CD4-positive, alpha-beta T cell (primary cell): ENCODE results near the gene CDK14. TPM values are rescaled to one million over a fixed set of nuclear protein-coding genes. Genes with fewer than 3 reads are reported as not detected.

Experiments
- ATAC-seq: fragments of 200-7000 bp; cut with Tn5 transposase; one replicate; pipeline ENCODE4 v1.10.0; 2022; ENCODE audit warnings: mild to moderate bottlenecking; ENCODE audit not compliant: poor library complexity
- CTCF ChIA-PET: fragments of 350-600 bp; sonication (Branson Sonifier 250); formaldehyde crosslinking; loops from one replicate; lab custom pipeline; 2021; ENCODE audit warnings: antibody characterized with exemption, inconsistent platforms; lab: Charles Lee
- POLR2A ChIA-PET: fragments of 350-600 bp; sonication (Branson Sonifier 250); formaldehyde crosslinking; loops from one replicate; lab custom pipeline; 2021; ENCODE audit warnings: antibody characterized with exemption, inconsistent platforms; lab: Charles Lee
- DNase-seq, 14 experiments: peaks; one replicate each; pipeline ENCODE4 v3.0.0-alpha.2; 2013 to 2020; ENCODE audit warnings: mixed read lengths in 2 of 14
- H3K27ac ChIP-seq, 2 donors: one replicate each; pipeline versions ENCODE4 v1.5.1 to v1.7.0; 2013; ENCODE audit warnings: low read length in 2 of 2, low read depth in 1 of 2, mild to moderate bottlenecking in 1 of 2
- H3K27me3 ChIP-seq, 2 experiments: 1 replicate in 1 of 2; 2 replicates in 1 of 2; pipeline versions ENCODE4 v1.6.1 to v1.7.0; 2013; ENCODE audit warnings: low read length in 2 of 2, control low read depth in 1 of 2, mild to moderate bottlenecking in 1 of 2, moderate library complexity in 1 of 2; ENCODE audit not compliant: insufficient read depth in 2 of 2, control insufficient read depth in 1 of 2
- H3K36me3 ChIP-seq: one replicate; pipeline ENCODE4 v1.6.1; 2013; ENCODE audit warnings: low read length, control low read depth; ENCODE audit not compliant: insufficient read depth
- H3K4me1 ChIP-seq: one replicate; pipeline ENCODE4 v1.6.1; 2013; ENCODE audit warnings: low read length, control low read depth; ENCODE audit not compliant: insufficient read depth
- H3K4me3 ChIP-seq: one replicate; pipeline ENCODE4 v1.5.1; 2013; ENCODE audit warnings: mild to moderate bottlenecking, low read length, moderate library complexity
- H3K9me3 ChIP-seq, 2 experiments: 1 replicate in 1 of 2; 2 replicates in 1 of 2; pipeline versions ENCODE4 v1.6.1 to v1.7.0; 2013; ENCODE audit warnings: low read length in 2 of 2, mild to moderate bottlenecking in 2 of 2, control low read depth in 1 of 2, moderate library complexity in 1 of 2; ENCODE audit not compliant: control insufficient read depth in 1 of 2, insufficient read depth in 1 of 2
- H3K27ac Mint-ChIP-seq: one replicate; pipeline ENCODE4 v1.8.0; 2020; ENCODE audit warnings: mixed read lengths
- H3K27me3 Mint-ChIP-seq: one replicate; pipeline ENCODE4 v1.8.0; 2021; ENCODE audit warnings: mixed read lengths
- H3K36me3 Mint-ChIP-seq: one replicate; pipeline ENCODE4 v1.8.0; 2021; ENCODE audit warnings: low read depth, mixed read lengths
- H3K4me1 Mint-ChIP-seq: one replicate; pipeline ENCODE4 v1.8.0; 2021; ENCODE audit warnings: low read depth, mixed read lengths
- H3K4me3 Mint-ChIP-seq: one replicate; pipeline ENCODE4 v1.8.0; 2020; ENCODE audit warnings: mild to moderate bottlenecking, mixed read lengths
- H3K9me3 Mint-ChIP-seq: one replicate; pipeline ENCODE4 v1.8.0; 2020; ENCODE audit warnings: mixed read lengths
- CTCF ChIP-seq: fragments of 200-600 bp; IDR thresholded peaks from one replicate; pipeline ENCODE4 v1.8.0; 2022; ENCODE audit warnings: antibody characterized with exemption, mild to moderate bottlenecking
- intact Hi-C, 2 experiments: fragments of 100-400 bp; cut with DNase I in 1 of 2; cut with micrococcal nuclease in 1 of 2; formaldehyde crosslinking; loops; one replicate each; pipeline versions ENCODE4 v1.15.1 to v1.9.0; 2023 to 2025; cut with DNase I, micrococcal nuclease
- total RNA-seq, 174 experiments: library from RNA in 2 of 174; stranded (reverse) in 2 of 174; gene quantifications; one replicate each; pipeline ENCODE4 v1.2.3 and lab custom pipeline; 2021 to 2026

Gene CDK14
- total RNA-seq, 2 experiments from 2014 or later, result 0.45 to 0.47 TPM

- peaks cover 21% of the 10 kb centered on the region for H3K4me1 Mint-ChIP-seq
- no peak for ATAC-seq
- ChIA-PET POLR2A (no interaction called here), CTCF (no interaction called here)
- Histone ChIP-seq H3K27me3 (peaks cover 18 to 22% of the 10 kb centered on the region in 2 experiments), H3K4me1 (peaks cover 9% of the 10 kb centered on the region), H3K9me3 (no peaks in the 10 kb centered on the region), H3K36me3 (no peaks in the 10 kb centered on the region), H3K4me3 (no peak overlapping the region), H3K27ac (no peak overlapping the region)
- intact Hi-C loops, result no loop called here
- H3K36me3 Mint-ChIP-seq, result no peaks in the 10 kb centered on the region
- DNase-seq, result no peak
- H3K27me3 Mint-ChIP-seq, result peaks cover 51% of the 10 kb centered on the region
- H3K9me3 Mint-ChIP-seq, result peaks cover 3% of the 10 kb centered on the region
- TF ChIP-seq CTCF, result no peak
- H3K27ac Mint-ChIP-seq, result no peak overlapping the region
- no peak overlapping the region for H3K4me3 Mint-ChIP-seq
Measured at GRCh38 chr7:90593205-90593604, 2.9 kb upstream of the CDK14 start.

GRCh38 chr7:90594751-90595317 lies 1.3 kb upstream of the CDK14 start:
- H3K36me3 Mint-ChIP-seq, result no peaks in the 10 kb centered on the region
- intact Hi-C loops, result no loop called here
- H3K27me3 Mint-ChIP-seq, result peaks cover 56% of the 10 kb centered on the region
- Histone ChIP-seq H3K27me3 (peaks cover 20 to 25% of the 10 kb centered on the region in 2 experiments), H3K4me1 (peaks cover 9% of the 10 kb centered on the region), H3K4me3 (no peak overlapping the region), H3K27ac (no peak overlapping the region), H3K36me3 (no peaks in the 10 kb centered on the region), H3K9me3 (no peaks in the 10 kb centered on the region)
- TF ChIP-seq CTCF, result no peak
- no peaks in the 10 kb centered on the region for H3K9me3 Mint-ChIP-seq
- peaks cover 21% of the 10 kb centered on the region for H3K4me1 Mint-ChIP-seq
- ChIA-PET CTCF (no interaction called here), POLR2A (no interaction called here)
- no peak overlapping the region for H3K27ac Mint-ChIP-seq
- ATAC-seq (no peak), DNase-seq (peak in 1 of 14 experiments; percentile 28)
- H3K4me3 Mint-ChIP-seq, result peak overlapping the region; percentile 55

- Histone ChIP-seq H3K4me1 (peaks cover 9% of the 10 kb centered on the region), H3K27me3 (peaks cover 20 to 25% of the 10 kb centered on the region in 2 experiments), H3K36me3 (no peaks in the 10 kb centered on the region), H3K27ac (no peak overlapping the region), H3K9me3 (no peaks in the 10 kb centered on the region), H3K4me3 (no peak overlapping the region)
- ChIA-PET CTCF (no interaction called here), POLR2A (no interaction called here)
- Mint-ChIP-seq H3K27ac (no peak overlapping the region), H3K27me3 (peaks cover 61% of the 10 kb centered on the region), H3K9me3 (no peaks in the 10 kb centered on the region), H3K36me3 (no peaks in the 10 kb centered on the region), H3K4me1 (peaks cover 21% of the 10 kb centered on the region), H3K4me3 (peak overlapping the region; percentile 74)
- intact Hi-C loops, result no loop called here
- no peak for DNase-seq
- no peak for TF ChIP-seq CTCF
- ATAC-seq, result no peak
Measured at GRCh38 chr7:90595342-90595800, 750 bp upstream of the CDK14 start.
